HG03159 (cell line): ENCODE measurements around the gene C16orf89.

Experiments used
- ATAC-seq: cut with Tn5 transposase; IDR thresholded peaks from one replicate; pipeline ENCODE4 v1.9.1; 2021; ENCODE audit warnings: mild to moderate bottlenecking, moderate library complexity; ENCODE audit not compliant: unreplicated experiment

The C16orf89 gene

DNA sequence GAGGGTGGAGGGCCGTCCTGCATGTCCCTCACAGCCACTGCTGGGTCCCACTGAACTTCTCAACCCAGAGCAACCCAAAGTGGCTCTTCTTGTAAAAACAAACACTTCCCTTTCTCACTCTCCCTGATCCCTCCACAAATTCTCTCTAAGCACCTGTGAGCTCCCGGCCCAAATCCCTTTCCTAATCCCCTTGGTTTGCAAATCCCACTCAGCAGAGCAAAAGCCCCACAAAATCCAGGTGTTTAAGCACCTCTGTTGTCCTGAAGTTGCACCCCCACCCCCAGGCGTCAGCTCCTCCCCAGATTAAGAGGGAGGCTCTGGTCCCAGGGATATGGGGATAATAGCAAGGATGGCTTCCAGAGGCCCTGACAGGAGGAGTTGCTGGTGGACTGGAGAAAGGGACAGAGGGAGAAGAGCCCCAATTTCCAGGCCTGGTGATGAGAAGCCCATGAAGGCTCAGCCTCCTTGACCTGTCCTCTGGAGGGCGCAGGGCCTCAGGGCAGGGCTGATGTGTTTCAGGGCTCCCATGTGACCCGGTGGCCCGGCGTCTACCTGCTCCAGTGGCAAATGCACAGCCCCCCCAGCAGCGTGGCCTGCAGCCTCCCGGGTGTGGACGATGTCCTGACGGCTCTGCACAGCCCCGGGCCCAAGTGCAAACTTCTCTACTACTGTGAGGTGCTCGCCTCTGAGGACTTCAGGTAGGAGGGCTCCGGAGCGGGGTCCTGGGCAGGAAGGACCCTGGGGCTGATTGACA is 55.0 kb downstream of the C16orf89 start:
- ATAC-seq: no peak

DNA sequence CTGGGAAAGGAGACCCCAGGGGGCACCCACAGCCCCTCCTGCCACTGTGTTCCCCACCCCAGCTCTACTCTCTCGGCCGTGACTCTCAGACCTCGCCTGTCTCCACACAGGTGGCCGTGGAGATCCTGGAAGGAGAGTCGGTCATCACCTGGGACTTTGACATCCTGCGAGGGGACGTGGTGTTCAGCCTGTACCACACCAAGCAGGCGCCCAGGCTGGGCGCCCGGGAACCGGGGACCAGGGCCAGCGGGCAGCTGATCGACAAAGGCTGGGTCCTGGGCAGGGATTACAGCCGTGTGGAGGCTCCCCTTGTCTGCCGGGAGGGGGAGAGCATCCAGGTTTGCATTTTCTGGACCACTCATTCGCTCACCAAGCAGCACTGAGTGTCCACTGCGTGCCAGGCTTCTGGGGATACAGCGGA is 57.4 kb downstream of the C16orf89 start:
- no peak for ATAC-seq

GRCh38 chr16:5007256-5007655 is 58.5 kb downstream of the C16orf89 start:
- no peak for ATAC-seq

GRCh38 chr16:5006348-5007193 is 59.2 kb downstream of the C16orf89 start:
- ATAC-seq: no peak

- ATAC-seq: no peak
These were observed 59.8 kb downstream of the C16orf89 start for GRCh38 chr16:5005916-5006315.

- no peak for ATAC-seq
These were observed 61.4 kb downstream of the C16orf89 start for GRCh38 chr16:5004311-5004710.

DNA sequence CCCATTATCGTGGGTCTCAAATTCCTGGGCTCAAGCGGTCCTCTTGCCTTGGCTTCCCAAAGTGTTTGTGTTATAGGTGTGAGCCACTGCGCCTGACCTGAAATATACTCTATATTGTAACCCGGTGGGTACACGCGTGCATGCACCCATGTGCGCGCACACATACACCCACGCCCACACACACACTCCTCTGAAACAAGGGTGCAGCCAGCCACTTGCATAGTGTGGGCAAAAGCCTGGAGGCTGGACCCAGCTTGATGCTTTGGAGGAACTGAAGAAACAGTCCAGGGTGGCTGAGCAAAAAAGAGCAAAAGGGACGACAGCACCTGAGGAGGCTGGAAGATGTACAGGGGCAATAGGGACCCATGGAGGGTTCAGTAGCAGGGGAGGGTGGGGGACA is 61.9 kb downstream of the C16orf89 start:
- ATAC-seq: no peak

DNA sequence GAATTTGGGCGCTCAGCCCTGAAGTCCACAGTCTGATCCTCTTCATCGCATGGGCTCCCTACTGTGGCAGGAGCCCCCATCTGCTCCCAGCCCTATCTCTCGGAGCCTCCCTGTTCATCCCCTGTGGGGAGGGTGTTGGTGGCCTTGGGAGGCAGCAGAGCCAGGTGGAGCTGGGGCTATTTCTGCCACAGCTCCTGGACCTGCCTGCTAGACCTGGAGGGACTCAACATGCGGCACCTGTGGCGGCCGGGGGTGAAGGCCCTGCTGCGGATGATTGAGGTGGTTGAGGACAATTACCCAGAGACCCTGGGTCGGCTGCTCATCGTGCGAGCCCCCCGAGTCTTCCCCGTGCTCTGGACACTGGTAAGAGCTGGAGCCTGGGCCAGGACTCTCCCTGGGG is 62.5 kb downstream of the C16orf89 start:
- ATAC-seq: no peak

- ATAC-seq: no peak
These were observed 63.0 kb downstream of the C16orf89 start for GRCh38 chr16:5002699-5003143.

DNA sequence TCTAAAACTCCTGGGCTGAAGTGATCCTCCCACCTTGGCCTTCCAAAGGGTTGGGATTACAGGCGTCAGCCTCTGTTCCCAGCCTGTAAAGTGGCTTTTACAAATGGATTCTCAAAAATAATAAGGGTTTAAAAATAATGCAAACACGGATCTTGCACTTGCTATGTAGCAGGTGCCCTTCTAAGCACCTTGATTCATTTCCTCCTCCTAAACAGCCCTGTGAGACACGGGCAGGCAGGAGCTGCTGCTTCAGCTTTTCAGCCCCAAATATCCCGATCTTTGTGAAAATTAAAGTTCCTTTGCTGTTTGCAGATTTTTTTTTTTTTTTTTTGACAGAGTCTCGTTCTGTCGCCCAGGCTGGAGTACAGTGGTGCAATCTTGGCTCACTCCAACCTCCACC is 63.8 kb downstream of the C16orf89 start:
- ATAC-seq: no peak

- ATAC-seq: no peak
These were observed 64.2 kb downstream of the C16orf89 start for GRCh38 chr16:5001571-5001970.

DNA sequence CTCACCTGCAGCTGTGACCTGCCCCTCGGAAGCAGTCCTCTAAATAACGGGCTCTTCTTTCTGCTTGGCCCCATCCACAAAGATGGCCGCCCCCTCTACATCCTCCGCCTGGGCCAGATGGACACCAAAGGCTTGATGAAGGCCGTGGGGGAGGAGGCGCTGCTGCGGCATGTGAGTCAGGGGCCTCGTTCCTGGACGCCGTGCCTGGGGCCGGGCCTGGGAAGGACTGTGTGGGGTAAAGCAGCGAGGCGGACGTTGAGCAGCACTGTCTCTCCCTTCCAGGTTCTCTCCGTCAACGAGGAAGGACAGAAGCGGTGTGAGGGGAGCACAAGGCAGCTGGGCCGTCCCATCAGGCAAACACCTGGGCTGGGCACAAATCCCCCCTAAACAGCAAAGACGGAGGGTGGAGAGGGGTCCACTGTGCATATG is 65.2 kb downstream of the C16orf89 start:
- no peak for ATAC-seq

- ATAC-seq: no peak
These were observed 70.9 kb downstream of the C16orf89 start for GRCh38 chr16:4994719-4995434.
